Ovary (tissue), 1 donor: ENCODE measurements around the gene UQCRH.

ENCODE experiments used
- EP300 ChIP-seq: sonication (generic); formaldehyde crosslinking; IDR thresholded peaks from one replicate; pipeline ENCODE4 v1.6.1; 2017; ENCODE audit warnings: antibody characterized with exemption
- POLR2A ChIP-seq: fragments of 450-650 bp; IDR thresholded peaks from one replicate; pipeline ENCODE4 v1.6.1; 2017; ENCODE audit warnings: antibody characterized with exemption, mild to moderate bottlenecking, moderate library complexity

- no peak for TF ChIP-seq POLR2A
- TF ChIP-seq EP300, result no peak
Observed at GRCh38 chr1:46342677-46343350, 39.3 kb downstream of the UQCRH start.
